ENCODE results near the gene ARX.

Gene ARX

DNA sequence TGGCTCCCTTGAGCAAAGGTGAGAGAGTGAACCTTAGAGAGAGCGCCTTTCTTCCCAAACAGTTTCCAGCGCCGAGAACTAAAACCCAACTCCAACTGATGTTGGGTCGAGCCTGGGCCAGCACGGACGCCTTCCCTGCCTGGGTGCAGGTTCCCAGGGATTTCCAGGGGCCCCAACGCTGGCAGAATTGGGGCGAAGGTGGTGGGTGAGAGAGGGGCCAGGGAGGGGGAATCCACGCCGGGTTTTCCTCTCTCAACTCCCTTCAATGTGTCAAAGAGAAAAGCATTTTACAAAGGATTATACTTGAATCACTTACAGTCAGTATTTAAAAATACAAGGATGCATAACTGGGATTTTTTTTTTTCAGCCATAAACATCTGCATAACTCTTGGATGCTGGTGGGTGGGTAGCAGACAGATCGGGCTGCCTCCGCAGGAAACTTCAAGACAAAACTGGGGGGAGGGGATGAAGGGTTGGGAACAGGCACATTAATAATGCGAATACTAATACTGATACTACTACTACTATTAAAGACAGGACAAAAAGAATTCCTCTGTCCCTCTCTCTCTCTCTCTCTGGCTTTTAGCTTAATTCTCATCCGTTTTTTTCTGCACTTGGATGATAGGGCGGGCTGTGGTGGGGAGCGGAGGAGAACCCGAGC, 1.3 kb upstream of the ARX start:
- no peak for DNase-seq (ENCODE audit: low read depth)

DNA sequence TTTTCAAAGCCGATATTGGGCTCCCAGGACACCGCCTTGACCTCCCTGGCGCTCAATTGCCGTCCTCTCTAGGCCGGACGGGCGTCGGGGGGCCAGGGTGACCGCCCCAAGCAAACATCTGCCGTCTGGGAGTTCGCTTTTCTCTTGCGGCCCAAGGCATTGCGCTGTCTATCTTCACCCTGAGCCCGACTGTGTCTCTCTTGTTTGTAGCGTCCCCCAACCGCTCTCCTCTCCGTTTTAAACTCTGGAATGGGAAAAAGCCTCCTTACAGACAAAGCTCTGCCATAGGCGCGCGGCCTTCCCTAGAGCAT, 551 bp upstream of the ARX start:
- no peak for DNase-seq (ENCODE audit: low read depth)

DNA sequence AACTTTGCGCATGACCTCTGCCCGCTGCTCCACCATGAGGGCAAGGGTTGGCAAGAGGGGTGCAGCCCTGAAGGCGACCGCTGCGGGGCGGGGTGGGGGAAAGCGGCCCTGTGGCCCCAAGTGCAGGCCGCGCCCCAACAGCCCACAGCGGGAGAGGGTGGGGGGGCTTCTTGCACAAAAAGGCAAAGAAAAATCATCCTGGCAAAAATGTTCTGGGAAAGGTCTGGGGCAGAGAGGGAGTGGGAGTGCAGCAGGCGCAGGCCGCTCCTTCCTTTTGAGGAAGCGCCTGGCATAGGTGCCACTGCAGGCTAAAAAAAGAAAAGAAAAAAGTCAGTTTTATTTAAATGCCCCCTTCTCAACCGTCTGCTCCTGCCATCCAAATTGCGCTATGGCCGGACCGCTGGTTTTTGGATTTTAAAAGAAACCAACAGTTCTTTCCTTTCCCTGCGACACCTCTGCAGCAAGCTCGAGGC, 1.4 kb downstream of the ARX start:
- no peak for DNase-seq (ENCODE audit: low read depth)

DNA sequence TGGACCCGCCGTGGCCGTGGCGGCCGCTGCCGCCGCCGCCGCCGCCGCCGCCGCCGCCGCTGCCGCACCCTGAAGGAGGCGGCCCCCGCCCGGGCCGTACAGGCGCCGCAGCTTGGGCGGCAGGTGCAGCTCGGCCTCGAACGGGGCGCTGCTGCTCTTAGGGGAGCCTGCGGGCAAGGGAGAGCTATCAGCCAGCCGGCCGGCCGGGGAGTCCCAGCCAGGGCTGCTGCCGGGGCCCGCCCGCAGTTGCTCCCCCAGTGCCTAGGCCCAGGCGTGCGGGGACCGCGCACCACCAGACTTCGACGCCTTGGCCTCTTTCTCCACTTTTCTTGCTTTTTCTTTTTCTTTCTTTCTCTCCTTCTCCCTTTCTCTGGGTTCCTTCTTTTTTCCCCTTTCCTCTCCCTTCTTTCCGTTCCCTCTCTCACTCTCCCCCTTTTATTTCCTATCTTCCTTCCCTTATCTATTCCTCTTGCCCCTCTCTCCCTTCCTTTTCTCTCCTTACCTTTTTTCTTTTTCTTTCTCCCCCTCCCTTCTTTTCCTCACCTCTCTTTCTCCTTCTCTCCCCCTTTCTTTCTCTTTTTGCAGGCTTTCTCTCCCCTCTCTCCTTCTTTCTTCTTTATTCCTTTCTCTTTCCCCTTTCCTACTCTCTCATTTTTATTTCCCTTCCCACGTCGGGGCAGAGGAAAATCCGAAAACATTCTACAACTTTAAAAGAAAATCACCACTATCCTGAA, 2.0 kb downstream of the ARX start:
- DNase-seq (ENCODE audit: low read depth): no peak

DNA sequence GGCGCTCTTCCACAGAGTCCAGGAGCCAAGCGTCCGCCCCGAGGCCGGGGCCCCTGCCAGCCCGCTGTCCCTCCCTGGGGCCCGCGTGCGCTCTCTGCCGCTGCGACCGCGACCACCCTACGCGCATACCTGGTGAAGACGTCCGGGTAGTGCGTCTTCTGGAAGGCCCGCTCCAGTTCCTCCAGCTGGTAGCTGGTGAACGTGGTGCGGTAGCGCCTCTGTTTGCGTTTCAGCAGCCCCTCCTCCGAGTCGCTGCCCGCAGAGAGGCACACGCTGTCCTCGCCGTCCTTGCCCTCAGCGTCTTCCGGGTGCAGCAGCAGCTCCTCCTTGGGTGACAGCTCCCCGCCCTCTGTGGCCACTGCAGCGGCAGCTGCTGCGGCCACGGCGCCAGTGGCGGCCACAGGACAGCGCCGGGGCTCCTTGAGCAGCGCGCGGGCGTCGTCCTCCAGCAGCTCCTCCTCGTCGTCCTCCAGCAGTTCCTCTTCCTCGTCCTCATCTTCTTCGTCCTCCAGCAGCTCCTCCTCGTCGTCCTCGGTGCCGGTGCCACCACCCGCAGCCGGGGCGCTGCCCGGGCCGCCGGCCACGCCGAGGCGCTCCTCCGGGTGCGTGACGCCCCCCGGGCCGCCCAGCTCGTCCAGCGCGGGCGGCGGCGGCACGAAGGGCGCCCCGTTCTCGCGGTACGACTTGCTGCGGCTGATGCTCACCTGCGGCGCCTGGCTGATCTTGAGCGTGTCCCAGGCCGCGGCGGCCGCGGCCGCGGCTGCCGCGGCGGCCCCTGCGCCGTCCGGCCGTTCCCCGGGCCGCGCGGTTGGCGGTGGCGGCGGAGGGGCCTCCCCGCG, 2.8 kb downstream of the ARX start:
- no peak for DNase-seq (ENCODE audit: low read depth)

DNA sequence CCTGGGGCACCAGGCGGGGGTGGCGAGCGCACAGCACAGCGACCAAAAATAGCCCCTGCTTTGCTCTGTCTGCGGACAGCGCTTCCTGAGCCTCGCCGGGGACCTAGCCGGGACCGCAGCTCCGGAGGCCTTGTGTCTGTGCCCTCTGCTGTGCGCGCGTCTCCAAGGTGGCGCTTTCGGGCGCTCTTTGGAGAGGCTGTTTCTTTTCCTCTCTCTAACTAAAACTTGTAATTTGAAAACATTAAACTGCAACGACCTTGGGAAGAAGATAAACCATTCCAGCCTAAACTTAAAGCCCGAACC, 3.4 kb downstream of the ARX start:
- DNase-seq (ENCODE audit: low read depth): no peak

DNA sequence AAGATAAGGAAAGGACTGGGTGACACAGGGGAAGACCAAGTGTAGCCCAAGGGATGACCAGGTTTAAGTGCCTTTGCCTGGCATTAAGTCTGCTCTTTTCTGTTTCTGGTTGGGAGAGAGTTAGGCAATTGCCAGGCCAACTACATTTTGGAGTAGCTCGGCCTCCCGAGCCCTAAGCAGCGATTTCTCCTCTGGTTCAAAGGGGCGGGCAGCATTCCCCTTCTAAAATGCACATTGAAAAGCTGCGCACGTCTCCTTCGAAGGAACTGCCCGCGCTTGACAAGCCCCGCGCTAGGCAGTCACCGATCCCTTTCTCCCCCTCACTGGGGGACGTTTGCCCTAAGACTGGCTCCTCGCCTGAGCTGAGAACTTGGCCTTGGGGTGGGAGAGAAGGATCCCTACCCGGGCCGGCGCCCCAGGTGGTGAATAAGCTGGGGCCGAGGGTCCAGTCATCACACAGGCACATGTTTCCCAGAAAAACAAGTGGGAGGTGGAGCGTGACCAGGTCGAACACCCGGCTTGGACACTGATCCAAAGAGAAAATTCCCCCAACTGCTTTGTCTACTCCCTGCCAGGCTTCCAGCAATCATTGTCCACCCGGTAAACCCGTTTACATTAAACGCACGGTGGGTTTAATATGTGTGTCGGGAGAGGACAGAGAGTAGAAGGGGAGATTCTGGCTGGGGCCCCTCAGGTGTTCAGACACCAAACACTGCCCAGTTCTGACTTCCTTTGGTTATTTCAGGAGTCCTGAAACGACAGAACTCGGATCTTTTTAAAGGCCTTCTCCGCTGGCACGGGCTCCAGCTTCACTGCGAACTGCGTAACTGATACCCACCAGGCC, 4.0 kb downstream of the ARX start:
- DNase-seq (ENCODE audit: low read depth): no peak

DNA sequence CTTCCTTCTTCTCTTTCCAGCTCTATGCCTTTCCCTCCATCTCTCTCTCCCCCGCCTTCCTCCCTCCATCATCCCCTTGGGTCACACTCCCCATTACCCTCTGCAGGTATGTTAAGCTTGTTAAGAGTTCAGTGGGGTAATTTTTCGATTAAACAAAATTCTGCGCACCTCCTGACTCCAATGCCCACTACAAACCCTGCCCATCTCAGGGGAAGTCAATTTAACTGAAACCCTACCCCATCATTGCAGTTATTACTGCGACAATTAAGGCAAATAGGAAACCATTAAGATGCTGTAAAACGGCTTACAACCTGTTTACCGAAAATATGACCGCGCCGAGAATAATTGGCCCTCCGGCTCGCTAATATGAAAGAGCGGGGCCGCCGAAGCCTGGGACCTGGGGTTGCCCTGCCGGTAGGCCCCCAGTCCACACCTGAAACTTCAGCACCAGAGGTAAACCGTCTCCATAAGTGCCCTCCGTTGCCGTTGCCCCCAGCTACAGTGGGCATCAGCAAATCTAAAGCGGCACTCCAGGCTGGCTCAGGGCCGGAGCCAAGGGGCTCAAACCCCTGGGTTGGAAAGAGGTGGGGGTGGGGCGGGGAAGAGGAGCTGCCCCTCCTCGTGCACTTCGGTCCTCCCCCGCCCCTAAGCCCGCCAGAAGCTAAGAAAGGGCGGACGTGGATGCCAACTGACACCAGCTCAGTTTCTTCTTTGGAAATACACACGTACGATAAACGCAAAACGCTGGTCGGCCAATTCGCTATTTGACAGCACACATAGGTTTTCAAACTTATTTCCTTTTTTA, 4.8 kb downstream of the ARX start:
- DNase-seq (ENCODE audit: low read depth): no peak

DNA sequence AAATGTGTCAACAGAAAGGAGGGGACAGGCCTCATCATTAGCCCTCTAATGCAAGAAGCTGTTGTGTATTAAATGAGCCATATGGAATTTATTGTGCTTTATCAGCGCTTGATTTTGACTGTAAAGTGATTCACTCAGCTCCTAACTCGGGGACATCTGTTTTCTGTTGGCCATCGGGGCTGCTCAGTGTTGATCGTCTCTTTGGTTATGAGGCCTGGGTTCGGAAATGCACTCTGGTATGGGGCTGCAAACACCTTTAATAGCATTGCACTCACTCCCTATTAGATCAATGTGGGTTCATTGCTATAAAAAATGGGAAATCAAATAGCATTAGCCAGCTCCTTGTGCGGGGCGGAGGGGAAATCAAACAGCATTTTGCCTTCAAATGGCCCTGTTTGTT, 6.4 kb downstream of the ARX start:
- no peak for DNase-seq (ENCODE audit: low read depth)

DNA sequence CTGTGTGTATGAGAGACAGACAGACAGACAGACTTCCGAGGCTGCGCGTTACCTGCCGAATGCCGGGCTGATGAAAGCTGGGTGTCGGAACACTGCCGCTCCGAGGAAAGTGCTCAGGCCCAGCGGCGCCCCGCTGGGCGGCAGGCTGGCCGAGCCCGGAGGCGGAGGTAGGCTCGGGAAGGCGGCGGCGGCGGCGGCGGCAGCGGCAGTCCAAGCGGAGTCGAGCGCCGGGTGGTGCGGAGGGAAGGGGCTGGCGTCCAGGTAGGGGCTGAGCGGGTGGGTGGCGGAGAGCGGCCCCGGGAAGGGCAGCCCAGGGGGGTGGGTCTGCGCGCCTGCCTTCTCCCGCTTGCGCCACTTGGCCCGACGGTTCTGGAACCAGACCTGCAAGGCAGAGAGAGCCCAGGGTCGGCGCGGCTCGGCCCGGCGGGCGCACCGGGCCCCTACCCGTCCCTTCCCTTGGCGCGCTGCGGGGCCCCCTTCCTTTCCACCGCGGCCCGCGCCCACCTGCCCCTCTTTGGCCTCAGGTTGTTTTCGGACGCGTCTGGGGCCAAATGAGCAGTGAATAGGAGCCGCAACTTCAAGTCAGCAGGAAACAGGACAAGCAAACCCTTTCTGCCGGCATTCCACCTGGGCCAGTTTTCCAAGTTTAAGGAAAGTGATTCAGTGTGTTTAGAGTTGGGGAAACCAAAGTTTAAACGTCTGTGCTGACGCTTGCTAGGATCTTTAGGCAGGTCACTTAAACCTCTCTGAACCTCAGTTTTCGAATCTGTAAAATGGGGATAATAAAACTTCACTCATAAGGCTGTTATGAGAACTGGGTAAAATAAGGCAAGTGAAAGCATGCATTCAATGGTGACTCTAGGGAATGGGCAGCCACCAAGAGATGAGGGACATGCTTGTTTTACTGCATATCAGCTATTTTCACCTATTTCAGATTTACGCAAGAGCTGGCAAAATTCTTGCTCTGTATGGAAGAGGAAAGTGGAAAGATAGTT, 8.4 kb downstream of the ARX start:
- DNase-seq (ENCODE audit: low read depth): no peak

DNA sequence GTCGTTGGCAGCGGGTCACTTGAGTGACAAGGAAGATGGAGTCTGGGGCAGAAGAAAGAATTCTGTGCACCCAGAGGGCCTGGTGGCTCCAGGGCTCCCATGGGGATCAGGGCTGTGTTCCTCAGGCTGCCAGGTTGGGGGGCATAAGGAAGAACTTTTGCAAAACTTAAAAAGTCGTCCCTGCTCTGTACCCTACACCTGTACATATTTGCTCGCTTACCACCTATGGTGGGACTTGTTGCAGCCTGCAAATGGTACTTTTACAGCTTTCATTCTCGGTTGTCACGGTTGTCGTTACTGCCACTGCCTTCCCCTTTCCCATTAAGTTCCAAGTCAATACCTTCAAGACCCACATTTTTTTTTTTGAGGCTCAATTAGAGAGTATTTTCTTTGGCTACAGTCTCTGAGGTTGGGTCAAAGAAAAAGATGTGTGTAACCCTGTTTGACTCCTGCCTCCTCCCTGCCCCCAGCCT, 9.1 kb downstream of the ARX start:
- DNase-seq (ENCODE audit: low read depth): no peak

DNA sequence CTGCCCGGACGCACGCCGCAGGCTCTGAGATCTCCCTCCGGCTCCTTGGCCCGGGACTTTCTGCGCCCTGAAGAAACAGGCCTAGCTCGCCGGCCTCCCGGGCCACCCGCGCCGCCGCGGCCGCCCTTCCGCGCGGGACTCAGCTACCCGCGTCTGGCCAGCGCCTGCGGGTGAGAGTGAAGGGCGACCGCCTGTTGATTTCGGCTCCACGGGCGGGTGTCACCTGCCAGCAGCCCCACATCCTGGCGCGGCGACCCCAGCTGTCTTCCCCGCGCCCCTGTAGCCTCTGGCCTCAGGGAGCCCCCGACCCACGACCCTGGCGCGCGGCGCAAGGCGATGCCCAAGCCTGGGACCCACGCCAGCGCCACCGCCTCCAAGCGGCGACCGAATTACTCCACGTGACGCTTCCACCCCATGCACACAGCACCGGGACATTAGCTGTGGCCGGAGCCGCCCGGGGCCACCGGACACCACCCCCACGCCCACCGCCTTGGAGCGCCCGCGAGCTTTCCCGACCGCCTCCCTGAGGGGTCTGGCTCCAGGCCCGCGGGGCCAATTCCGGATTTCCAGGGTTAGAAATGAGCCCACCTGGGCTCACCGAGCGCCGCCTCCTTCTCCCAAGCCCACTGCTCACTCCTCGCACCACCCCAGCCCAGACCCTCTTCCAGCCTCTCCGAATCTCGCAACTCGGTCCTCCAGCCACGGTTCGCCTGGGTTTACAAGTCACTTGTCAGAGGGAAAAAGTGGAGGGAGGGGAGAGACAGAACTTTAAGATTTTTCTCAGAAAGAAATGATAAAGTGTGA, 10.2 kb downstream of the ARX start:
- no peak for DNase-seq (ENCODE audit: low read depth)

DNA sequence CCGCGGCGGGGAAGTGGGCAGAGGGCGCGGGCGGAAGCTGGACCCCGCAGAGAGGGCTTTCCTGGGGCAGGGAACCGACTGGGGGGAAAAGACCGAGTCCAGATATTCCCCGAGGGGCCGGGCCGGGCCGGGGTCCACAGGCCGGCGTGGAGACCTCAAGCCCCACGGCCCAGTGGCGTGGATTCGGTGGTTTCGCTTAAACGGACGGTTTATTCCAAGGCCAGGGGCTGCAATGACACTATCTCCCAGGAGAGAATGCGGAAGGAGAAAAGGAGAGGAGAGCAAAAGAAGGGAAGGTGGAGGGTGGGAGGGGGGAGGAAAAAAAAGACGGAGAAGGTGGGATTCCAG, 10.8 kb downstream of the ARX start:
- DNase-seq (ENCODE audit: low read depth): no peak

DNA sequence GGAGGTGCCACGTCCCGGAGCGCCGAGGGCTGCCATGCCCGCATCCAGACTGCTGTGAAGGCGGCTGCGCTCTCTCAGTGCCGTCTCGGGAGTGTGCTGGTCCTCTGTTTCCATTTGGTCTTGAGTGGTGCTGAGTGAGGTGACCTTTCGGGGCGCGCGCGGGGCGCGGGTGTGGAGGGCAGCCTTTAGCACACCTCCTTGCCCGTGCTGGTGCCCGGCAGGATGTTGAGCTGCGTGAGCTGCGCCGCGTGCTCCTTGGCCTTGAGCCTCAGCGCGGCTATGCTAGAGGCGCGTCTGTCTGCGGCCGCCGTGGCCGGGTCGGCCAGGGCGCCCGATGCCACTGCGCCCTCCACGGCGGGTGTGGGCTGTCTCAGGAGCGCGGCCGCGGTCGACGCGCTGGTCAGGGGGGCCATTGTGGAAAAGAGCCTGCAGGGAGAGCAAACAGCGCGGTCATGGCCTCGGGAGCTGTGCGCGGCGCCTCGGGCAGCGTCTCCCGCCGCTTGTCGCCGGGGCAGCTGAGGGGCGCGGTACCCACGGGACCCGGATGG, 11.2 kb downstream of the ARX start:
- no peak for DNase-seq (ENCODE audit: low read depth)

DNA sequence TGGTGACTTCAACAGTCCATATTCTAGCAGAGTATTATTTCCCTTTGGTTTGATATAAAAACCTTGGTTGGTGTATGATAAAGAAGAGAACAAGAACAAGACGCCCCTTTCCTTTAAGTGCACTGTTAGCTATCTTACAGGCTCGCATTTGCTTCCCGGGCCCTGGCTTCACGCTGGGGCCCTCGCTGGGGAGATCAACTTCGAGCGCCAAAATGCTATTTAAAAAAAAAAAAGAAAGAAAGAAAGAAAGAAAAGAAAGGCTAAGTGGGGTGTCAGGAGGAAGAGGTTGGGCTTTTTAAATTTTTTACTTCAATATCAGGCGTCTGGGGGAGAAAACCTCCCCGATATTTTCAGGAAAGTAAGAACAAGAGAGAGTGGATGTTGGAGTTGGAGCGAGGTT, 11.7 kb downstream of the ARX start:
- no peak for DNase-seq (ENCODE audit: low read depth)

DNA sequence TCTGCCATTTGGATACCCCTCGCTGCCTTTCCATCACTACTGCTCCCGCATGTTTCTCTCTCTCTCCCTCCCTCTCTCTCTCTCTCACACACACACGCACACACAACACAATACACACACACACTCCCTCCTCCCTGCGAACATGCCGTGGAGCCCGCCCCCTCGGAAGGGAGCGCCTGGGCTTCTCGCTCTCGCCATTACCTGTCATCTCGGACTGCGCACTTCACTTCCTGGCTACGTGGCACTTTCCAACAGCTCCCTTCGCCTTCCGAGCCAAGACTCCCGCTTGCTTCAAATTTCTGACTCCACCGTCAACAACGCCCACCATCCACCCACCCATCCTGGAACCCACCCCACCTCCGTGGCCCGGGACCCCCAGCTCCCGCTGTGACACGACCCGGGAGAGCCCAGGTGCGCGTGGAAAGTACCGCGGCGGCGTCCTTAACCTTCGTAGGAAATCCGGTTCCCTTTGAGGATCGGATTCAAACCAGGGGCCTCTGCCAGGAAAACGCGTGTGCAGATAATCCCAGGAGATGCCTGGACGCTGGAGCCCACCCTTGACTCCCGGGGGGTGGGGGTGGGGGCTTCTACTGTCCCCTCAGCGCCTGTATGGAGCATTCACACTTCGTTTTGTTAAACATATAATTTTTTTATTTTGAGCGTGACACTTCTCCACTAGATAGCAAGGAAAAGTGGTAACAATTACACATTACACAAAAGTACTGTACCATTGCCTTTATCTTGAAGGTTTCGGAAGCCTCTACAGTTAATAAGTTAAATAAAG, 12.5 kb downstream of the ARX start:
- DNase-seq (ENCODE audit: low read depth): no peak

DNA sequence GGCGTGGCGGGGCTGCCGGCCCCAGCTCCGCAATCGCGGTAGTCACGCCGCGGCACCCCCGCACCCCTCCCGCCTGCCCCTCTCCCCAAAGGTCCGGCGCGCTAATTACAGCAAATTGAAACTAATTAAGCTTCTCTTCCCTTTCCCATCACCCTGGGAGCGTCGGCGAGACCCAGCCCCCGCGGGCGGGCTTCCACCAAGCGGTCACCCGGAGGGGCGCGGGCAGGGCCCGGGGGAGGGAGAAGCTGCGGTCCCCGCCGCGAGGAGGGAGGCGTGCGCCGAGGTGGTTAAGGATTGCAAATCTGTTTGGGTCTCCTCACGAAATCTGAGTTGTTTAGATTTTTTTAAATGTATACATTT, 13.1 kb downstream of the ARX start:
- DNase-seq (ENCODE audit: low read depth): no peak
